Epithelial cell of proximal tubule (primary cell): ENCODE results near the gene TNFAIP3. TPM values are rescaled to one million over a fixed set of nuclear protein-coding genes. Genes with fewer than 3 reads are reported as not detected.

Experiments used
- DNase-seq: peaks from one replicate; pipeline ENCODE4 v3.0.0-alpha.2; 2011; ENCODE audit warnings: low read depth
- H3K4me3 ChIP-seq: 2 replicates; pipeline ENCODE4 v1.5.1; 2011; ENCODE audit warnings: low read depth, mild to moderate bottlenecking, low read length
- total RNA-seq: library from RNA; depleted of rRNA; stranded (reverse); fragments of >200 nt; gene quantifications from 2 replicates; pipeline ENCODE4 v1.2.3, GENCODE V29; 2015
- TF ChIP-seq, protein P1 (sequence below): conservative IDR thresholded peaks from 2 replicates; pipeline ENCODE4 v1.5.1; 2012; ENCODE audit warnings: low read depth, mild to moderate bottlenecking, low read length

TNFAIP3 gene
- total RNA-seq, 1 donor from 2014 or later: 13.6 TPM

DNA sequence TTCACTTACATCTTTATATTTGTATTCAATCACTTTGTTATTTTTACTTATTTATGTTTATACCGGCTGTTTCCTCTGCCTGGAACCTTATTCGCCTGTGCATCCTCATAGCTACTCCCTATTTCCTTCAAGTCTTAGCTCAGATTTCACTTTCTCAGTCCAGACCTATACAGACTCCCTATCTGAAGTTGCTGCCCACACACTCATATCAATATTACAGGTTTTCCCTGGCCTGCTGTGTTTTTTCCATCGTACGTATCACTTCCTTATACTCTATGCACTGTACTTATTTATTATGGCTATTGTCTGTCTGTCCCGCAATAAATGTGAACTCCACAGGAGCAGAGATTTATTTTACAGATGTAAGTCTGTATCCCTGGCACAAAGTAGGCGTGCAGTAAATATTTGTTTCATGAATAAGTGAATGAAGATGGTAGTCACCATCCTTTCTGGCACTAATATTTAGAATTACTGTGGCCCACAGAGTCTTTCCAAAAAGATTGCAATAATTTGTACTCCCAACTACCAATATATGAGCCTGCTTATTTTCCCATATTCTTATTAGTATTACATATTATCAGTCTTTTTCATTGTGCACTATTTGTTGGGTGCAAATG is 64.9 kb downstream of the TNFAIP3 start:
- no peak for DNase-seq
- TF ChIP-seq, protein P1, sequence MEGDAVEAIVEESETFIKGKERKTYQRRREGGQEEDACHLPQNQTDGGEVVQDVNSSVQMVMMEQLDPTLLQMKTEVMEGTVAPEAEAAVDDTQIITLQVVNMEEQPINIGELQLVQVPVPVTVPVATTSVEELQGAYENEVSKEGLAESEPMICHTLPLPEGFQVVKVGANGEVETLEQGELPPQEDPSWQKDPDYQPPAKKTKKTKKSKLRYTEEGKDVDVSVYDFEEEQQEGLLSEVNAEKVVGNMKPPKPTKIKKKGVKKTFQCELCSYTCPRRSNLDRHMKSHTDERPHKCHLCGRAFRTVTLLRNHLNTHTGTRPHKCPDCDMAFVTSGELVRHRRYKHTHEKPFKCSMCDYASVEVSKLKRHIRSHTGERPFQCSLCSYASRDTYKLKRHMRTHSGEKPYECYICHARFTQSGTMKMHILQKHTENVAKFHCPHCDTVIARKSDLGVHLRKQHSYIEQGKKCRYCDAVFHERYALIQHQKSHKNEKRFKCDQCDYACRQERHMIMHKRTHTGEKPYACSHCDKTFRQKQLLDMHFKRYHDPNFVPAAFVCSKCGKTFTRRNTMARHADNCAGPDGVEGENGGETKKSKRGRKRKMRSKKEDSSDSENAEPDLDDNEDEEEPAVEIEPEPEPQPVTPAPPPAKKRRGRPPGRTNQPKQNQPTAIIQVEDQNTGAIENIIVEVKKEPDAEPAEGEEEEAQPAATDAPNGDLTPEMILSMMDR: no peak
- no peak overlapping the region for H3K4me3 ChIP-seq

Other genes starting within 250 kb of the TNFAIP3 start
- 65.6 and 68.0 TPM in 2 replicates for gene PERP, start 240.2 kb downstream of the TNFAIP3 start, total RNA-seq